IPS-NIHi11 (cell line): ENCODE data around the gene OR1A1.
"Not testable (repeated sequence)": the region's sequence is repeated elsewhere in the genome, so short reads cannot be mapped to it uniquely, and the experiment has no call there.

Source experiments
- DNase-seq: peaks from one replicate; pipeline ENCODE4 v3.0.0; 2012; ENCODE audit warnings: mixed read lengths, low spot score

OR1A1 gene

DNA sequence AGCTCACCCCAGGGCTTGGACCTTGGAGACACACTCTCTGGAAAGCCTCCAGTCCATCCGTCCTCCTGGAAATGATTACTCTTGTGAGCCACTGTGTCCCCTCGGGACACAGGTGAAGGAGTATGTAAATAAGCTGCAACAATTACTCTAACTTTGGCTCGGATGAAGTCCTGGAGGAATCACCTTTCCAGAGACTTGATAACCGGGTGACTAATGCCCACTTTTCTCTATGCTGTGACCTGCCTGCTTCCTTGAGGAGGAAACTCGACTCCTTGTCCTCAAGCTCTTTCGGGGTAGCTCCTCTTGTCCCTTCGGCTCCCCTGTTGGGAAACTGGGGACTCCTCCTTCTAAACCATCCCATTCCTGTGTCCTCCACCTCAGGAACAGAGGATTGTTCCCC, at the start of gene OR1A1:
Gene OR1A1 (plus strand): TSS at position 301 of the 400 bp plus-strand sequence. CDS start 7,954 bp downstream, outside the sequence.
- DNase-seq, result no peak

GRCh38 chr17:3167574-3167973, 39.9 kb upstream of the OR1A1 start:
- DNase-seq, result no peak

DNA sequence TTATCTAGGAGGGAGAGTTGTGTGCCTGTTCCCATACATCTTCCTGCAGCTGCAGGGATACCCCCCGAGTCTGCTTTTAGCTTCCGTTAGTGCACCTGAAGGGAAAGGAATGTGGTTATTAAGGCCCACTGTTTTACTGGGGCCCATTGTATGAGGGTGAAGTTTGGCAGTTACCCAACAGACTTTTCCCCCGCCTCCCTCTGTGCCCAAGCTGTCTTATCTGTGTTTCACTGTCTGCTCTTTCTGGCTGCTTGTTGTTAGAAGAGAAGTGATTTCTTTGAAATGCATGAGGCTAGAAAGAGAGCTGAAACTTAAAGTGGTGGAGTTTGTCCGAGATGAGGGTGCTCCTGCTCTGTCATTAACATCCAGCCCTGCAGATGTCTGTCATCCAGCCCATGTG, 17.5 kb upstream of the OR1A1 start:
- DNase-seq, result no peak

GRCh38 chr17:3197219-3197618, 10.2 kb upstream of the OR1A1 start, which contains the start of gene OR1A2:
TSS of gene OR1A2 (plus strand) at chr17:3197519. CDS start at chr17:3197519, 0 bp downstream.
- DNase-seq, result no peak

GRCh38 chr17:3208484-3208883, 1.0 kb downstream of the OR1A1 start:
- DNase-seq, result no peak

- DNase-seq, result no peak
Measured at GRCh38 chr17:3213001-3213400, 5.5 kb downstream of the OR1A1 start.

DNA sequence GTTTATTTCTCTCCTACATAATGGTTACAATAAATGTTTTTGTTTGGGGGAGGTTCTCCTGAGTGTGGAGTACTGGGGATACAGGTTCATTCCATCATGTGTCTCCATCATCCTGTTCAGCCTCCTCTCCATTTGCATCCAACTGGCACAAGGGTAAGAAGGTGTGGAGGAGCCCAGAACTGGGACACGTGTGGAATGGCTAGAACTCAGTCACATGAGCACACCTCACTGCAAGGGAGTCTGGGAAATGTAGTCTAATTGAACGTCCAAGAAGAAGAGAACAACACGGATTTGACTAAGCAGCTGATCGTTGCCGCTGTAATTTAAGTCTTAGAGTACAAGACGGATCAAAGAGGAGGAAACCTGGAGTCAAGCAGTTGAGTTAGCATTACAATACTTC, 6.1 kb downstream of the OR1A1 start:
- DNase-seq, result peak; percentile 18

DNA sequence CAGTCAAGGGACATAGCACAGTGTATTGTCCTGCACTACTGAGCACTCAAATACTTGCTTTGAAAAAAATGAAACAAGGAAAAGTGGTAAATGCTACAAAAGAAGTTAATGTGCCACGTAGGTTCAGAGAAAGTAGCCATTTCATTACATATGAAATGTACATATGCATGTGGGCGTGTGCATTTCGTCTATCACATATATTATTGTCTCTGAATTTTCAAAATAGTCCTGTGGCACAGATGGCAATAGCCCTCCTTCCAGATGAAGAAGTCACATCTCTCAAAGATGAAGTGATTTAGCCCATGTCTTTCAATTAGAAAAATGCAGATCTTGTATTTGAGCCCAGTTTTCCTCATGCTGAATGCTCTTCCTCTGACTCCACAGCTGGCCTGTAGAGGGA, 12.5 kb downstream of the OR1A1 start:
- not testable (repeated sequence) for DNase-seq

- DNase-seq, result no peak
Measured at GRCh38 chr17:3221850-3222249, 14.4 kb downstream of the OR1A1 start.

DNA sequence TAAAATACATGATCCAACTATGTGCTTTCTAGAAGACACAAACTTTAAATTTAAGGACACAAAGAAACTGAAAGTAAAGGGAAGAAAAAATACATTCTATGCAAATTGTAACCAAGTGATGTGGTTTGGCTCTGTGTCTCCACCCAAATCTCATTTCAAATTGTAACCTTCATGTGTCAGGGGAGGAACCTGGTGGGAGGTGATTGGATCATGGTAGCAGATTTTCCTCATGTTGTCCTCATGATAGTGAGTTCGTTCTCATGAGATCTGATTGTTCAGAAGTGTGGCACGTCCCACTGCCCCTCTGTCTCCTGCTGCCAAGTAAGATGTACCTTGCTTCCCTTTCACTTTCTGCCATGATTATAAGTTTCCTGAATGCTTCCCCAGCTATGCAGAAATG, 15.0 kb downstream of the OR1A1 start:
- DNase-seq, result no peak

GRCh38 chr17:3224721-3225352, 17.4 kb downstream of the OR1A1 start:
- DNase-seq, result not testable (repeated sequence)

GRCh38 chr17:3232300-3232699, 24.8 kb downstream of the OR1A1 start:
- DNase-seq, result not testable (repeated sequence)

DNA sequence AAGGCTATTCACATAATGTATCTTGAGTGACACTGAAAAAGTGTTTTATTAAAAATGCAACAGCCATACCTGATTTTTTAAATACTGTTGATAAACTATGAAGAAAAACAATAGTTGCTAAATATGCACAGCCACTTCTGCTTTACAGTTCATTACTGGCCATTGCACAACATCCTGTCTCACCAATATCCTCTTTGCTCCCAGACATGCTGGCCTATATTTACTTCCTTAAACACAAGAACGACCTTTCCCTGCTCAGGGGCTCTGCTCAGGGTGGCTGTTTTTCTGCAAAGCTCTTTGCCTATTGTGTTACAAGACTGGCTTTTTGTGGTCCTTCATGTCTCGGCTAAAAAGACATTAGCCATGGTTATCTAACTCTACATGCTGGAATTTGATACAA, 31.2 kb downstream of the OR1A1 start:
- not testable (repeated sequence) for DNase-seq

- DNase-seq, result not testable (repeated sequence)
Measured at GRCh38 chr17:3241044-3241443, 33.6 kb downstream of the OR1A1 start.

- DNase-seq, result not testable (repeated sequence)
Measured at GRCh38 chr17:3244841-3245240, 37.4 kb downstream of the OR1A1 start.

GRCh38 chr17:3249013-3249412, 41.5 kb downstream of the OR1A1 start:
- not testable (repeated sequence) for DNase-seq

DNA sequence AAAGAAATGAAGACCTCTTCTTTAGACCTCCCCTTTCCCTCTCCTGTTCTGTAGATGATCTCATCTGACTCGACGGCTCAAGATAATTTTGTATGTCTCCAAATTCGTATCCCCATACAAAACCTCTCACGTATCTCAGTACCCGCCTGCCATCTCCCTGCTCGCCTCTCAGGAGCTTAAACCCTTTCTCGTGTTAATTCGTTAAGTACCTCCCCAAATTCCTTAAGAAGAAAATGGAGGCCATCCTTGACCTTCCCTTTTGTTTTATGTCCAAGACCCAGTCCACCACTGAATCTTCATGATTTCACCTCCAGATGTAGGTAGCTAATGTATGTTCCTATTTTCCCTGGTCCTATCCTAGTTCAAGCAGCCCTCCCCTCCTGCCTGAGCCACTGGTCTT, 49.1 kb downstream of the OR1A1 start:
- DNase-seq, result no peak

- DNase-seq, result no peak
Measured at GRCh38 chr17:3260163-3260562, 52.7 kb downstream of the OR1A1 start.

DNA sequence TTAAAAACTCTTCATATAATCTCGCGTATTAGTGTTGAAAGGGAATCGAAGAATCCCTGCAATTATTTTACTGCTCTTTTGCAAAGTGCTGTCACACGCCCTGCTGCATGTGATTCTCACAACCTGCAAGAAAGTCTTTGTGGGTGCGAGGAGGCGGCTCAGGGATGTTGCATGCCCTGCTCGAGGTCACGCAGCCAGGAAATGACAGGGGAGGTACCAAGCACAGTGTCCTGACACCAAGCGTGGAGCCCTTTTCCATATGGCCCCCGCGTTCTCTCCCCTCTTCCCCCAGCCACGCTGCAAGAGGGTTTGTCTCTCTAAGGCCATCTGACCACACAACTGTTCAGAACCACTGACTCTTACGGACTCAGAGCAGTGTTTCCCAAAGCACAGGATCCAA, 53.1 kb downstream of the OR1A1 start:
- no peak for DNase-seq
